SU-DHL-6 (cell line): ENCODE results near the gene DHFR2.

Experiments used
- CTCF ChIP-seq: fragments of 200-600 bp; sonication (generic); IDR thresholded peaks from one replicate; pipeline ENCODE4 v1.5.1; 2017; ENCODE audit warnings: antibody characterized with exemption, mild to moderate bottlenecking, low read length, moderate library complexity; ENCODE audit not compliant: insufficient read depth, poor library complexity, severe bottlenecking
- EZH2phosphoT487 ChIP-seq: fragments of 200-600 bp; sonication (generic), shearing (Covaris generic); conservative IDR thresholded peaks from 2 replicates; pipeline ENCODE4 v1.6.1; 2018; ENCODE audit warnings: mild to moderate bottlenecking, antibody characterized with exemption, low read length, moderate library complexity, mixed read lengths

GRCh38 chr3:94070341-94070911, 7.7 kb upstream of the DHFR2 start:
- TF ChIP-seq EZH2phosphoT487 (no peak), CTCF (no peak)
